CD4-positive, alpha-beta memory T cell (primary cell): ENCODE measurements around the gene ZDHHC11B. TPM values are rescaled to one million over a fixed set of nuclear protein-coding genes. Genes with fewer than 3 reads are reported as not detected.
A peak's percentile ranks its signal among the peaks of the same experiment; 100 is the strongest.
"Not testable (repeated sequence)": the region's sequence is repeated elsewhere in the genome, so short reads cannot be mapped to it uniquely, and the experiment has no call there.

Experiments used
- CTCF ChIA-PET: fragments of 350-600 bp; sonication (Branson Sonifier 250); formaldehyde crosslinking; loops from one replicate; lab custom pipeline; 2021; ENCODE audit warnings: inconsistent platforms; ENCODE audit not compliant: partially characterized antibody; lab: Charles Lee
- POLR2A ChIA-PET: fragments of 350-600 bp; sonication (Branson Sonifier 250); formaldehyde crosslinking; loops from one replicate; lab custom pipeline; 2021; ENCODE audit not compliant: partially characterized antibody; lab: Charles Lee
- DNase-seq, 5 donors: peaks; one replicate each; pipeline versions ENCODE4 v3.0.0 to v3.0.0-alpha.2; 2020 to 2022; ENCODE audit warnings: mixed read lengths in 1 of 5
- H3K27ac ChIP-seq: one replicate; pipeline ENCODE4 v1.7.0; 2013; ENCODE audit warnings: low read depth, low read length
- H3K27me3 ChIP-seq: 2 replicates; pipeline ENCODE4 v1.7.0; 2013; ENCODE audit warnings: mild to moderate bottlenecking, low read length, moderate library complexity; ENCODE audit not compliant: insufficient read depth
- H3K36me3 ChIP-seq: 2 replicates; pipeline ENCODE4 v1.7.0; 2013; ENCODE audit warnings: mild to moderate bottlenecking, low read length, moderate library complexity; ENCODE audit not compliant: insufficient read depth
- H3K4me1 ChIP-seq: 2 replicates; pipeline ENCODE4 v1.7.0; 2013; ENCODE audit warnings: mild to moderate bottlenecking, low read length, moderate library complexity; ENCODE audit not compliant: insufficient read depth
- H3K4me3 ChIP-seq, 2 donors: one replicate each; pipeline ENCODE4 v1.7.0; 2013; ENCODE audit warnings: low read length in 2 of 2, mild to moderate bottlenecking in 1 of 2
- H3K9me3 ChIP-seq, 2 donors: one replicate each; pipeline ENCODE4 v1.7.0; 2013; ENCODE audit warnings: low read length in 2 of 2, control low read depth in 1 of 2; ENCODE audit not compliant: control insufficient read depth in 1 of 2
- H3K27ac Mint-ChIP-seq, 7 donors: one replicate each; pipeline ENCODE4 v1.8.0; 2020 to 2021; ENCODE audit warnings: mixed read lengths in 7 of 7, mild to moderate bottlenecking in 6 of 7, inconsistent platforms in 3 of 7, moderate library complexity in 3 of 7
- H3K27me3 Mint-ChIP-seq, 2 donors: one replicate each; pipeline ENCODE4 v1.8.0; 2020 to 2021; ENCODE audit warnings: mixed read lengths in 2 of 2
- H3K36me3 Mint-ChIP-seq, 2 donors: one replicate each; pipeline ENCODE4 v1.8.0; 2020 to 2021; ENCODE audit warnings: mixed read lengths in 2 of 2, inconsistent platforms in 1 of 2, mild to moderate bottlenecking in 1 of 2
- H3K4me1 Mint-ChIP-seq, 4 donors: one replicate each; pipeline ENCODE4 v1.8.0; 2020 to 2021; ENCODE audit warnings: mixed read lengths in 4 of 4, mild to moderate bottlenecking in 1 of 4
- H3K4me3 Mint-ChIP-seq, 8 donors: one replicate each; pipeline ENCODE4 v1.8.0; 2020 to 2021; ENCODE audit warnings: mixed read lengths in 8 of 8, mild to moderate bottlenecking in 7 of 8, moderate library complexity in 6 of 8, inconsistent platforms in 3 of 8
- H3K9me3 Mint-ChIP-seq, 8 donors: one replicate each; pipeline ENCODE4 v1.8.0; 2020 to 2021; ENCODE audit warnings: mixed read lengths in 8 of 8, mild to moderate bottlenecking in 5 of 8, inconsistent platforms in 3 of 8, moderate library complexity in 1 of 8
- intact Hi-C: fragments of 100-400 bp; cut with micrococcal nuclease; formaldehyde crosslinking; loops from one replicate; pipeline ENCODE4 v1.15.1; 2023
- polyA plus RNA-seq, 2 donors: library from polyadenylated mRNA; unstranded; fragments of 300-500 nt; fragmentation: Illumina TruSeq; gene quantifications; one replicate each; pipeline ENCODE4 v1.2.3, GENCODE V29; 2021
- total RNA-seq, 2 experiments: library from RNA; stranded (reverse); gene quantifications; one replicate each; pipeline ENCODE4 v1.2.3, GENCODE V29; 2021

Gene ZDHHC11B, protein sequence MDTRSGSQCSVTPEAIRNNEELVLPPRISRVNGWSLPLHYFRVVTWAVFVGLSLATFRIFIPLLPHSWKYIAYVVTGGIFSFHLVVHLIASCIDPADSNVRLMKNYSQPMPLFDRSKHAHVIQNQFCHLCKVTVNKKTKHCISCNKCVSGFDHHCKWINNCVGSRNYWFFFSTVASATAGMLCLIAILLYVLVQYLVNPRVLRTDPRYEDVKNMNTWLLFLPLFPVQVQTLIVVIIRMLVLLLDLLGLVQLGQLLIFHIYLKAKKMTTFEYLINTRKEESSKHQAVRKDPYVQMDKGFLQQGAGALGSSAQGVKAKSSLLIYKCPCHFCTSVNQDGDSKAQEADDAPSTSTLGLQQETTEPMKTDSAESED
- 1 to 10 TPM; 8.0 to 8.1 TPM for total RNA-seq
- under 1 TPM in 1 of 2 donors, not detected in 1; 0.75 TPM for polyA plus RNA-seq

DNA sequence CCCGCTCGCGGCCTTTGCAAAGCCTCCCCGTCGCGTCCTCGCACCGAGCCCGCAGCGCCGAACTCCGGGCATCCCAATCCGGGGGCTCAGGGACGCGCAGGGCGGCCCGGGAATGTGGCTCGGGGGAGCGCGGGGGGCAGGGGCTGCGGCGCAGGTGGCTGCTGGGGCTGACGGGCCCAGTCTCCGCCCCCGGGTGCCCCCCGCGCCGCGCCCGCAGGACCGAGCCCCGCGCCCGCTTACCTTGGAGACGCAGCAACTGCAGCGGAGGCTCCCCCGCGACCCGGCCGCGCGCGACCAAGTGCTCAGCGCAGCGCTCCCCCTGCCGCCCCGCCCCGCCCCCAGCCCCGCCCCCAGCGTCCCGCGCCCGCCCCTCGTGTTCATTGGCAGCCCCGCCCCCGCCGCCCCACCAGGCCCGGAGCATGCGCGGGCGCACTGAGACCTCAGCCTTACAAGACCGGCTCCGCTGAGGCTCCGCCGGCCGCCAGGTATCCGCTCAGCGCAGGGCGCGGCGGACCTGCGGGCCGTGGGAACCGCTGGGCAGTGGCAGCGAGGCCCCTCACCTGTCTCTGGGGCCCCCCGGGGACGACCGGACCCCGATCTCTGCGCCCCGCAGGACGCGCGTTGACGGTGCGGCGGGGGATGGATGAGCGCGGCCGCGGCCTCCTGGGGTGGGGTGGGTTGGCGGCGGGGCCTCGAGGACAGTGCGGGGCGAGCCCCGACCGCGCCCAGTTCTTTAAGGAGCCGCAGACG is at the start of gene ZDHHC11B:
Gene ZDHHC11B, minus strand, starts transcription at position 302 of the 750 bp plus-strand sequence. CDS start 17,810 bp downstream, outside the sequence.
- H3K36me3 Mint-ChIP-seq, POLR2A ChIA-PET, CTCF ChIA-PET, H3K36me3 ChIP-seq, H3K27me3 Mint-ChIP-seq, H3K27me3 ChIP-seq, H3K9me3 ChIP-seq, H3K4me1 ChIP-seq, H3K4me1 Mint-ChIP-seq: not testable (repeated sequence)
- peak within 1 kb of the TSS; percentile 40 for H3K27ac ChIP-seq
- intact Hi-C loops: loop anchor here (2.0 kb wide), 2 partner anchors 26 to 108 kb away; partner anchors contain the start of genes BRD9 and TRIP13
- Mint-ChIP-seq H3K9me3 (peaks cover 0 to 12% (median 3%) of the 10 kb centered on the region in 8 donors), H3K4me3 (peak within 1 kb of the TSS; percentile 69 to 89 (median 83)), H3K27ac (peak within 1 kb of the TSS in 6 of 7 donors; percentile 53 to 85 (median 74))
- H3K4me3 ChIP-seq: peak within 1 kb of the TSS; percentile 45 to 47
- peak; percentile 81 to 87 (median 84) for DNase-seq

DNA sequence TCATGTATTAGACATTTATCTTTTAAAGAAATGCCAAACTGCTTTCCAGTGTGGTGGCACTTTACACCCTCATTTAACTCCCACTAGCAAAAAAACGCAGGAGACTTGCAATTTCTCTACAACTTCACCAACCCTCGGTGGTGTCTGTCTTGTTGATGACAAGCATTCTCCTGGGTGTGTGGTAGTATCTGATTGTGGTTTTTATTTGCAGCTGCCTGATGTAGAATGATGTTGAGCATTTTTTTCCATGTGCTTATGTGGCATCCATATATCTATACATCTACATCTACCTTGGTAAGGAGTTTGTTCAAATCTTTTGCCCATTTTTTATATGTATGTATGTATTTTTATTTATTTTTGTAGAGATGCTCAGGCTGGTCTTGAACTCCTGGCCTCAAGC is 49.5 kb upstream of the ZDHHC11B start:
- DNase-seq, H3K4me1 Mint-ChIP-seq, H3K27ac ChIP-seq, H3K27ac Mint-ChIP-seq, H3K27me3 Mint-ChIP-seq, H3K36me3 ChIP-seq, H3K4me3 ChIP-seq, H3K9me3 Mint-ChIP-seq, H3K36me3 Mint-ChIP-seq, POLR2A ChIA-PET, H3K4me1 ChIP-seq, H3K27me3 ChIP-seq, CTCF ChIA-PET, H3K9me3 ChIP-seq, H3K4me3 Mint-ChIP-seq, intact Hi-C loops: not testable (repeated sequence)

DNA sequence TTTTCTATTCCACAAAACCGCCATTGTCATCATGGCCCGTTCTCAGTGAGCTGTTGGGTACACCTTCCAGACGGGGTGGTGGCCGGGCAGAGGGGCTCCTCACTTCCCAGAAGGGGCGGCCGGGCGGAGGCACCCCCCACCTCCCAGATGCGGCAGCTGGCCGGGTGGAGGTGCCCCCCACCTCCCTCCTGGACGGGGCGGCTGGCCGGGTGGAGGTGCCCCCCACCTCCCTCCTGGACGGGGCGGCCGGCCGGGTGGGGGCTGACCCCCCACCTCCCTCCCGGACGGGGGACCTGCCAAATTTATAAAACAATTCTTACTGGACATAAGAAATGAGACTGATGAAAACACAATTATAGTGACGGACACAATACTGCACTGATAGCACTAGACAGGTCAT is 43.7 kb upstream of the ZDHHC11B start:
- H3K9me3 ChIP-seq, H3K36me3 ChIP-seq, H3K27ac ChIP-seq, CTCF ChIA-PET, H3K4me1 Mint-ChIP-seq, H3K27ac Mint-ChIP-seq, H3K9me3 Mint-ChIP-seq, POLR2A ChIA-PET, intact Hi-C loops, H3K4me3 ChIP-seq, DNase-seq, H3K27me3 Mint-ChIP-seq, H3K4me3 Mint-ChIP-seq, H3K36me3 Mint-ChIP-seq, H3K4me1 ChIP-seq, H3K27me3 ChIP-seq: not testable (repeated sequence)

DNA sequence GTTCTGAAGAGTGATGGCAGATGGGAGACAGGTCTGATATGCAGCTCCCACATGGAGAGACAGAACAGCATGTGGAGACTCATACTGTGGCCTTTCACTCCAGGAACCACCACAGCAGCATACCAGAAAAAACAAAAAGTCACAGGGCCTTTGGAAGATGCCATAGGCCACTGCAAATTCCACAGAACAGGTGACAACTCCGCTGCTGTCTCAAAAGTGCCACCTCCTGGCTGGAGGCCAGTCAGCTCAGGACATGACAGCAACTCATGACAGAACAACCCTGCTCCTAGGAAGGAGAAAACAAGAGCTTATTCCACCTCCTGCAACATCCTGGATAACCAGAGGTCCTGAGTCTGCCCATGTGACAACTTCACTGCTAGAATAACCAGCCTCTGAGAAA is 41.0 kb upstream of the ZDHHC11B start:
- H3K27ac ChIP-seq, H3K27ac Mint-ChIP-seq, H3K4me3 ChIP-seq, CTCF ChIA-PET, H3K36me3 Mint-ChIP-seq, H3K36me3 ChIP-seq, H3K4me1 ChIP-seq, H3K4me3 Mint-ChIP-seq, DNase-seq, H3K4me1 Mint-ChIP-seq, H3K9me3 Mint-ChIP-seq, H3K27me3 ChIP-seq, H3K9me3 ChIP-seq, intact Hi-C loops, H3K27me3 Mint-ChIP-seq, POLR2A ChIA-PET: not testable (repeated sequence)

DNA sequence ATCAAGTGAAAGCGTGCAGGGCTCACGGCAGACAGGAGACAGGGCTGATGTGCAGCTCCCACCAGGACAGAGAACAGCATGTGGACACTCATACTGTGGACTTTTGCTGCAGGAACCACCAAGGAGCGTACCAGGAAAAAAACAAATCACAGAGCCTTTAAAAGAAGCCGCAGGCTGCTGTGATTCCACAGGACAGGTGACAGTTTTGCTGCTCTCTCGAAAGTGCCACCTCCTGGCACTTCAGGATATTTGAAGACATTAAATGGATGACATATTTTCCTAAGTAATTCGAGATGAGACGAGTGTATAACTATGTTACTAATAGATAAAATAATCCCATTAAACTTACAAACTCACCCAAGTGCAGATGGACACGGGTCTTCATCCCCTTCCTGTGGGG is 37.0 kb upstream of the ZDHHC11B start:
- intact Hi-C loops: no loop called here
- Mint-ChIP-seq H3K4me3 (no peak overlapping the region), H3K36me3 (no peaks in the 10 kb centered on the region), H3K4me1 (no peaks in the 10 kb centered on the region), H3K27me3 (peaks cover 0 to 2% of the 10 kb centered on the region in 2 donors), H3K27ac (no peak overlapping the region), H3K9me3 (peaks cover 0 to 1% (median 0%) of the 10 kb centered on the region in 8 donors)
- H3K4me3 ChIP-seq: no peak overlapping the region
- no peaks in the 10 kb centered on the region for H3K4me1 ChIP-seq
- H3K9me3 ChIP-seq: no peaks in the 10 kb centered on the region
- ChIA-PET POLR2A (no interaction called here), CTCF (no interaction called here)
- no peak overlapping the region for H3K27ac ChIP-seq
- H3K36me3 ChIP-seq: no peaks in the 10 kb centered on the region
- peak in 1 of 5 donors; percentile 7 for DNase-seq
- H3K27me3 ChIP-seq: no peaks in the 10 kb centered on the region

DNA sequence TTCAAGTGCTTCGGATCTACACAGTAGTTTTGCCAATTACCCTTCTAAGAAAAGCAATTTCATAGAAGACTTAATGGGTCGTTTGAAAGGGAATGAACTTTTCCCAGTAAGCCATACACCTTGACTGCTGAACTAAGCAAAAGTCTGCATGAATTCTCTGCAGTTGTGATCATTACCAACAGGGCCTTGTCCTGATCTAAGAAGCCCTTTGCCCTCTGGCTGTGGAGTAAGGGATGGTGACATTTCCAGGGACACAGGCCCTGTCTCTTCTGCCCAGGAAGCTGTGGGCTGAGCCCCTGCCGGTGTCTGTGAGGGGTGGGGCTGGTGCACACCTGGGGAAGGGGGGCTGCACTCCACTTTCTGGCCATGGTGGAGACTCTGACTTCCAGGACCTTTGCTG is 35.7 kb upstream of the ZDHHC11B start:
- no peak overlapping the region for H3K27ac Mint-ChIP-seq
- CTCF ChIA-PET: interaction anchor here (1.4 kb wide), 1 partner anchor 149 kb away, joined by 4 read pairs; no protein-coding TSS in a partner anchor
- no peak overlapping the region for H3K4me3 Mint-ChIP-seq

DNA sequence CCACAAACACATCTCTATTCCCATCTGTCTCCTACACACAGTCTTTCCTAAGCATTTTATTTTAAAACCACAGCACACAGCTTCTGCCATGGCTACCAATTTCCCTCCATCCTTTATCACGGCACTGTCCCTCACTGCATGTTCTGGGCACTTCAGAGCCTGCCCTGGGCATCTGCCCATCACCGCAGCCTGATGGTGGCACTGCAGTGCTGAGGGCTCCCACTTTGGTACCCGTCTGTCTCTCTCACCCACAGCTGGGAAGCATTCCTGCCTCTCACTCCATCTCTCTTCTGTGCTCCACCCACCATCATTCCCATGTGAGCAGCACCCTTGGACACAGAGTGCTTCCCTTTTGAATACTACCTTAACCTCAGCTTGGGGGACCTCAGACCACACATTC is 34.5 kb upstream of the ZDHHC11B start:
- CTCF ChIA-PET: no interaction called here
- Histone ChIP-seq H3K27ac (no peak overlapping the region), H3K9me3 (no peaks in the 10 kb centered on the region), H3K4me3 (no peak overlapping the region), H3K36me3 (no peaks in the 10 kb centered on the region), H3K4me1 (no peaks in the 10 kb centered on the region), H3K27me3 (no peaks in the 10 kb centered on the region)
- intact Hi-C loops: no loop called here
- POLR2A ChIA-PET: no interaction called here
- Mint-ChIP-seq H3K4me1 (no peaks in the 10 kb centered on the region), H3K4me3 (no peak overlapping the region), H3K9me3 (peaks cover 0 to 9% (median 5%) of the 10 kb centered on the region in 8 donors), H3K27me3 (peaks cover 0 to 4% of the 10 kb centered on the region in 2 donors), H3K27ac (no peak overlapping the region), H3K36me3 (no peaks in the 10 kb centered on the region)
- DNase-seq: no peak

More for the DNA sequence above, 35.7 kb upstream of the ZDHHC11B start:
- H3K36me3 Mint-ChIP-seq: no peaks in the 10 kb centered on the region
- H3K4me1 ChIP-seq: no peaks in the 10 kb centered on the region
- DNase-seq: no peak
- intact Hi-C loops: no loop called here
- POLR2A ChIA-PET: no interaction called here
- H3K9me3 Mint-ChIP-seq: peaks cover 0 to 7% (median 2%) of the 10 kb centered on the region in 8 donors
- H3K27ac ChIP-seq: no peak overlapping the region
- H3K9me3 ChIP-seq: no peaks in the 10 kb centered on the region
- H3K27me3 Mint-ChIP-seq: peaks cover 0 to 2% of the 10 kb centered on the region in 2 donors
- H3K36me3 ChIP-seq: no peaks in the 10 kb centered on the region
- no peaks in the 10 kb centered on the region for H3K4me1 Mint-ChIP-seq
- no peak overlapping the region for H3K4me3 ChIP-seq
- H3K27me3 ChIP-seq: no peaks in the 10 kb centered on the region
